Hepatocyte (in vitro differentiated cells): ENCODE results near the gene XYLT1. TPM values are rescaled to one million over a fixed set of nuclear protein-coding genes. Genes with fewer than 3 reads are reported as not detected.

Experiments used
- DNase-seq: peaks from one replicate; pipeline ENCODE4 v3.0.0-alpha.2; 2016; ENCODE audit warnings: low spot score
- H2AFZ ChIP-seq: fragments of 200-600 bp; sonication (generic); 2 replicates; pipeline ENCODE4 v1.6.0; 2016; ENCODE audit warnings: antibody characterized with exemption, mild to moderate bottlenecking
- H3K27ac ChIP-seq: fragments of 200-600 bp; sonication (generic); 2 replicates; pipeline ENCODE4 v1.5.1; 2016; ENCODE audit warnings: mild to moderate bottlenecking
- H3K27me3 ChIP-seq: fragments of 200-600 bp; sonication (generic); 2 replicates; pipeline ENCODE4 v1.6.1; 2016
- H3K36me3 ChIP-seq: fragments of 200-600 bp; sonication (generic); replicated peaks from 2 replicates; pipeline ENCODE4 v1.5.1; 2016; ENCODE audit warnings: low read depth; ENCODE audit not compliant: insufficient read depth
- H3K4me1 ChIP-seq: fragments of 200-600 bp; sonication (generic); 2 replicates; pipeline ENCODE4 v1.5.1; 2016; ENCODE audit warnings: mild to moderate bottlenecking, moderate library complexity; ENCODE audit not compliant: insufficient read depth
- H3K4me2 ChIP-seq: fragments of 200-600 bp; sonication (generic); 2 replicates; pipeline ENCODE4 v1.6.0; 2016
- H3K4me3 ChIP-seq: fragments of 200-600 bp; sonication (generic); 2 replicates; pipeline ENCODE4 v1.5.1; 2016; ENCODE audit warnings: mild to moderate bottlenecking
- H3K79me2 ChIP-seq: fragments of 200-600 bp; sonication (generic); 2 replicates; pipeline ENCODE4 v1.6.0; 2017; ENCODE audit warnings: mild to moderate bottlenecking
- H3K9me2 ChIP-seq: fragments of 200-600 bp; sonication (generic); replicated peaks from 2 replicates; pipeline ENCODE4 v1.6.0; 2017; ENCODE audit warnings: mild to moderate bottlenecking; ENCODE audit not compliant: insufficient read depth
- H3K9me3 ChIP-seq: fragments of 200-600 bp; sonication (generic); 2 replicates; pipeline ENCODE4 v1.5.1; 2016; ENCODE audit warnings: low read depth, mild to moderate bottlenecking
- H4K20me1 ChIP-seq: fragments of 200-600 bp; sonication (generic); 2 replicates; pipeline ENCODE4 v1.6.0; 2016; ENCODE audit warnings: mild to moderate bottlenecking; ENCODE audit not compliant: insufficient read depth, poor library complexity, severe bottlenecking
- EZH2 ChIP-seq: fragments of 200-600 bp; sonication (generic); IDR thresholded peaks from 2 replicates; pipeline ENCODE4 v1.6.1; 2016; ENCODE audit warnings: antibody characterized with exemption, mild to moderate bottlenecking, borderline replicate concordance
- EZH2phosphoT487 ChIP-seq: fragments of 200-600 bp; sonication (generic); IDR thresholded peaks from one replicate; pipeline ENCODE4 v1.6.1; 2018; ENCODE audit warnings: antibody characterized with exemption, mild to moderate bottlenecking, low read depth, moderate library complexity; ENCODE audit not compliant: unreplicated experiment, severe bottlenecking
- WGBS: methylation state at CpG from one replicate; pipeline ENCODE4 v1.1.6; 2016; ENCODE audit warnings: low lambda C conversion rate; ENCODE audit errors: missing lambda C conversion rate; 5-methylcytosine and 5-hydroxymethylcytosine counted together
- polyA plus RNA-seq: library from polyadenylated mRNA; unstranded; fragments of >200 nt; fragmentation: Nextera tagmentation; extraction: Ambion mirVana; gene quantifications from 2 replicates; pipeline ENCODE4 v1.2.1, GENCODE V29; 2016
- total RNA-seq: library from RNA; depleted of rRNA; stranded (reverse); fragments of >200 nt; gene quantifications from 2 replicates; pipeline ENCODE4 v1.2.3, GENCODE V29; 2014
- TF ChIP-seq, protein P1 (sequence below): fragments of 200-600 bp; sonication (generic); IDR thresholded peaks from 2 replicates; pipeline ENCODE4 v1.5.1; 2016; ENCODE audit warnings: antibody characterized with exemption, mild to moderate bottlenecking; ENCODE audit not compliant: poor library complexity

XYLT1 gene
- total and polyA plus RNA-seq, 2 experiments from 2014 or later: 6.9 to 13.7 TPM

DNA sequence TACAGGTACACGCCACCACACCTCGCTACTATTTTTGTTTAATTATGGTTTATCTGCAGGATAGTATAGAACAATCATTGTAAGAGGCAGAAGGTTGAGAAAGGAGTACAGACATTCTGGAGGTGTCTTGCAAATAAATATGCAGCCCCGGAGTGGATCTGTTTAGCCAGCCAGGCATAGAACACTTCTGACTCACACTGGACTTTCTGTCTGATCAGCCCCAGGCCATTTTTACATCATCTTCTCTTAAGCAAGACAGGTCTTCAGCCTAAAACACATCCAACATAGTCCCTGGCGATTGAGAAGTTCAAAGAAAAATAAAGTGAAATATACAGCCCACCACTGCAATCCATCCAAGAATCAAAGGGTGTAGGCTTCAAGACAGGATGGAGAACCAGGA is 81.4 kb downstream of the XYLT1 start:
- no peak overlapping the region for H2AFZ ChIP-seq
- peaks cover 32% of the 10 kb centered on the region for H3K79me2 ChIP-seq
- peaks cover 12% of the 10 kb centered on the region for H3K4me1 ChIP-seq
- 78% methylated on average over 4 of the region's 4 CpGs for WGBS
- no peak overlapping the region for H3K4me3 ChIP-seq
- no peaks in the 10 kb centered on the region for H3K9me3 ChIP-seq
- H3K4me2 ChIP-seq: no peak overlapping the region
- H3K27me3 ChIP-seq: no peaks in the 10 kb centered on the region
- no peaks in the 10 kb centered on the region for H3K9me2 ChIP-seq
- TF ChIP-seq, protein P1, sequence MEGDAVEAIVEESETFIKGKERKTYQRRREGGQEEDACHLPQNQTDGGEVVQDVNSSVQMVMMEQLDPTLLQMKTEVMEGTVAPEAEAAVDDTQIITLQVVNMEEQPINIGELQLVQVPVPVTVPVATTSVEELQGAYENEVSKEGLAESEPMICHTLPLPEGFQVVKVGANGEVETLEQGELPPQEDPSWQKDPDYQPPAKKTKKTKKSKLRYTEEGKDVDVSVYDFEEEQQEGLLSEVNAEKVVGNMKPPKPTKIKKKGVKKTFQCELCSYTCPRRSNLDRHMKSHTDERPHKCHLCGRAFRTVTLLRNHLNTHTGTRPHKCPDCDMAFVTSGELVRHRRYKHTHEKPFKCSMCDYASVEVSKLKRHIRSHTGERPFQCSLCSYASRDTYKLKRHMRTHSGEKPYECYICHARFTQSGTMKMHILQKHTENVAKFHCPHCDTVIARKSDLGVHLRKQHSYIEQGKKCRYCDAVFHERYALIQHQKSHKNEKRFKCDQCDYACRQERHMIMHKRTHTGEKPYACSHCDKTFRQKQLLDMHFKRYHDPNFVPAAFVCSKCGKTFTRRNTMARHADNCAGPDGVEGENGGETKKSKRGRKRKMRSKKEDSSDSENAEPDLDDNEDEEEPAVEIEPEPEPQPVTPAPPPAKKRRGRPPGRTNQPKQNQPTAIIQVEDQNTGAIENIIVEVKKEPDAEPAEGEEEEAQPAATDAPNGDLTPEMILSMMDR: no peak
- TF ChIP-seq EZH2 (no peak), EZH2phosphoT487 (no peak)
- H4K20me1 ChIP-seq: no peaks in the 10 kb centered on the region
- no peak for DNase-seq
- H3K27ac ChIP-seq: no peak overlapping the region
- no peaks in the 10 kb centered on the region for H3K36me3 ChIP-seq

DNA sequence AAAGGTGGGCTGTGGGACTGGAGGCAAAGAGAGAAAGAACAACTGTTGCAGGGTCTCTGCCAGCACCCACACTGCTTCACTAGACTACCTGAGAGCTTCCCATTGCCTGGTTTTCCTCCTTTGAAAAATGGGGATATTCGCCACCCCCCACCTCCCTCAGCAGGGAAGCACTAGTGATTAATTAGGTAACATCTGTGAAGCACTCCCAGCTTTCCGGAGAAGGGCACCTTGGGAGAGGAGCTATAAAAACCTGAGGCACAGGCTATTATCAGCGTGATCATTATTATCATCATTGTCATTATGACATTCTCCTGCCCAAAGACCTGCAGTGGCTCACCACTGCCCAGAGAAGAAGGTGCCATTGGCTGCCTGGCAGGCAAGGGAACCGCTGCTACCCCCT is 83.5 kb downstream of the XYLT1 start:
- 68% methylated on average over 4 of the region's 4 CpGs for WGBS
- H3K4me1 ChIP-seq: peaks cover 19% of the 10 kb centered on the region
- no peak overlapping the region for H2AFZ ChIP-seq
- H3K9me3 ChIP-seq: no peaks in the 10 kb centered on the region
- no peaks in the 10 kb centered on the region for H4K20me1 ChIP-seq
- no peak for DNase-seq
- no peaks in the 10 kb centered on the region for H3K36me3 ChIP-seq
- H3K9me2 ChIP-seq: no peaks in the 10 kb centered on the region
- no peak overlapping the region for H3K4me3 ChIP-seq
- no peak for TF ChIP-seq EZH2
- TF ChIP-seq EZH2phosphoT487: no peak
- TF ChIP-seq, protein P1: no peak
- H3K27me3 ChIP-seq: no peaks in the 10 kb centered on the region
- no peak overlapping the region for H3K4me2 ChIP-seq
- peaks cover 31% of the 10 kb centered on the region for H3K79me2 ChIP-seq
- H3K27ac ChIP-seq: no peak overlapping the region

DNA sequence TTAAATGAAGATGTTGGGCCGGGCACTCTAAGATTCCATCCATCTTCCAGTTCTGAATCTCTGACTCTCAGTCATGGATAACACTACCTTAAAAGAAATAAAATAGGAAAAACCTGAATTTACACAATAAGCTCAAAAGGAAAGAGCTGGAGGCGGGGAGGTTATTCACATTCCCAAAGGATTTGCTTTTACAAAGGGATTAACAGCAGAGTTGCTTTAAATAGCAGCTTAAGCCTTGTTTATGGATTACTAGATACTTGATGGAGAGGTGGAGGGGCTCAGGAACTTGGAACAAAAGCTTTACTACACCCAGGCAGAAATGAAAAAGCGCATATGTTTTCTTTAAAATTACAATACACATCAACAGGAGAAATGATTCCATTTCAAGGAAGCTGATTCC is 84.5 kb downstream of the XYLT1 start:
- H3K27me3 ChIP-seq: no peaks in the 10 kb centered on the region
- H3K9me2 ChIP-seq: no peaks in the 10 kb centered on the region

DNA sequence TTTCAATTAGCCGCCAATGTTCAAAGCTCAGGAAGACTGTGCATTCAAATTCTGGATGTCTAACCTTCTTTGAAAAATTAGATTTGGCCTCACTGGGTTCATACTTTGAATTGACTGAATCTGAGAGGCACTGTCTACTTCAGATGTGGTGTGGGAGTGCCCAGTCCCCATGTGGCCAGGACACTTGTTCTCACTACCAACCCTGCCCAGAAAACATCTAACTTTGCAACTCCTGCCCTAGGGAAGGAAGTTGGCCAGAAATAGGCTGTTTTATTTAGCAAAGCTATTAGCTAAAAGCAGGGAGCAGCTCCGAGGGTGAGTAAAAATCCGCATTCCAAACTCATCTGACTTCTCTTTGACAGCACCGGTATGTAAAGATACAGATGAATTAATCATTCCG is 86.3 kb downstream of the XYLT1 start:
- Histone ChIP-seq H3K4me2 (no peak overlapping the region), H3K79me2 (peaks cover 20% of the 10 kb centered on the region), H3K4me3 (no peak overlapping the region), H3K27ac (no peak overlapping the region), H2AFZ (no peak overlapping the region), H4K20me1 (no peaks in the 10 kb centered on the region), H3K9me2 (no peaks in the 10 kb centered on the region), H3K9me3 (no peaks in the 10 kb centered on the region), H3K27me3 (no peaks in the 10 kb centered on the region), H3K4me1 (peaks cover 18% of the 10 kb centered on the region), H3K36me3 (no peaks in the 10 kb centered on the region)
- no peak for TF ChIP-seq EZH2phosphoT487
- no peak for TF ChIP-seq EZH2
- TF ChIP-seq, protein P1: no peak
- no peak for DNase-seq
- 86% methylated on average over 5 of the region's 5 CpGs for WGBS

More for the DNA sequence above, 84.5 kb downstream of the XYLT1 start:
- Histone ChIP-seq H2AFZ (no peak overlapping the region), H3K4me1 (peaks cover 19% of the 10 kb centered on the region), H3K79me2 (peaks cover 27% of the 10 kb centered on the region), H3K9me3 (no peaks in the 10 kb centered on the region), H3K27ac (no peak overlapping the region), H4K20me1 (no peaks in the 10 kb centered on the region), H3K4me3 (no peak overlapping the region), H3K4me2 (no peak overlapping the region), H3K36me3 (no peaks in the 10 kb centered on the region)
- 66% methylated on average over 3 of the region's 3 CpGs for WGBS
- TF ChIP-seq EZH2phosphoT487: no peak
- no peak for DNase-seq
